ENCODE results near the gene GLB1L2.
"Not testable (repeated sequence)": the region's sequence is repeated elsewhere in the genome, so short reads cannot be mapped to it uniquely, and the experiment has no call there.

Gene GLB1L2, protein sequence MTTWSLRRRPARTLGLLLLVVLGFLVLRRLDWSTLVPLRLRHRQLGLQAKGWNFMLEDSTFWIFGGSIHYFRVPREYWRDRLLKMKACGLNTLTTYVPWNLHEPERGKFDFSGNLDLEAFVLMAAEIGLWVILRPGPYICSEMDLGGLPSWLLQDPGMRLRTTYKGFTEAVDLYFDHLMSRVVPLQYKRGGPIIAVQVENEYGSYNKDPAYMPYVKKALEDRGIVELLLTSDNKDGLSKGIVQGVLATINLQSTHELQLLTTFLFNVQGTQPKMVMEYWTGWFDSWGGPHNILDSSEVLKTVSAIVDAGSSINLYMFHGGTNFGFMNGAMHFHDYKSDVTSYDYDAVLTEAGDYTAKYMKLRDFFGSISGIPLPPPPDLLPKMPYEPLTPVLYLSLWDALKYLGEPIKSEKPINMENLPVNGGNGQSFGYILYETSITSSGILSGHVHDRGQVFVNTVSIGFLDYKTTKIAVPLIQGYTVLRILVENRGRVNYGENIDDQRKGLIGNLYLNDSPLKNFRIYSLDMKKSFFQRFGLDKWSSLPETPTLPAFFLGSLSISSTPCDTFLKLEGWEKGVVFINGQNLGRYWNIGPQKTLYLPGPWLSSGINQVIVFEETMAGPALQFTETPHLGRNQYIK

GRCh38 chr11:134331354-134332188, at the start of gene GLB1L2:
GLB1L2 (plus strand) TSS chr11:134331988; CDS start chr11:134332062, 74 bp downstream.
- DNase-seq (ENCODE audit: low spot score), result peak; percentile 86

GRCh38 chr11:134282121-134283045, 49.4 kb upstream of the GLB1L2 start:
- no peak for DNase-seq (ENCODE audit: low spot score)

- DNase-seq (ENCODE audit: low spot score), result no peak
These were observed 48.1 kb upstream of the GLB1L2 start for GRCh38 chr11:134283461-134284230.

GRCh38 chr11:134284349-134284748, 47.4 kb upstream of the GLB1L2 start:
- DNase-seq (ENCODE audit: low spot score), result not testable (repeated sequence)

GRCh38 chr11:134287561-134287960, 44.2 kb upstream of the GLB1L2 start:
- no peak for DNase-seq (ENCODE audit: low spot score)

GRCh38 chr11:134288486-134288885, 43.3 kb upstream of the GLB1L2 start:
- DNase-seq (ENCODE audit: low spot score), result no peak

DNA sequence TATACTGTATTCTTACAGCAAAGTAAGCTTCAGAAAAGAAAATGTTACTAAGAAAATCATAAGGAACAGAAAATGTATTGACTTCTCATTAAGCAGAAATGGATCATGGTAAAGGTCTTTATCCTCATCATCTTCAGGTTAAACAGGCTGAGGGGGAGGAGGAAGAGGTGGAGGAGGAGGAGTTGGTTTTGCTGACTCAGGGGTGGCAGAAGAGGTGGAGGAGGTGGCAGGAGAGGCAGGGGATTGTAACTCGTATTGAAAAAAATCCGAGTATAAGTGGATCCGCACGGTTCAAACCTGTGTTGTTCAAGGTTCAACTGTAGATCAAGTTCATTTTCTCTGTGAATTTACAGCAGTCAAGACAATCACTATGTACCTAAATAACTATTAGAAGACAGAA, 42.6 kb upstream of the GLB1L2 start:
- DNase-seq (ENCODE audit: low spot score), result no peak

DNA sequence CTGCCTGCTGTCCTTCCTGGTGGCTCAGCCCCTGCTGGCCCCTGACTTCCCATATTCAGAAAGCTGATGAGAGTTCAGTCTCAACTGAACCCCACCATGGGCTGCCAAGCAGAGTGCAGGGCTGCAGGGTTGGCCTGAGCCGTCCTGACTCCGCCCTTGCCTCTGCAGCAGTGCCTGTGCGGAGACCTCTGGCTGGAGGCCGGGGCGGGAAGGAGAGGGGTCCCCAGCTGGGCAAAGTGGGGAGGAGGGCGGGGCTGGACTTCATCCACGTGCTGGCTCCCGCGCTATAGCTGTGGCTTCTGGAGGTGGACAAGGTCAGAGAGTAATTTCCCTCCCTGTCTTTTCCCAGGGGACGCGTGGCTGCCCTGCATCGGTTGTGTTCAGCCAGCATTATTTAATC, 42.0 kb upstream of the GLB1L2 start:
- no peak for DNase-seq (ENCODE audit: low spot score)

GRCh38 chr11:134290646-134291045, 41.1 kb upstream of the GLB1L2 start:
- no peak for DNase-seq (ENCODE audit: low spot score)

DNA sequence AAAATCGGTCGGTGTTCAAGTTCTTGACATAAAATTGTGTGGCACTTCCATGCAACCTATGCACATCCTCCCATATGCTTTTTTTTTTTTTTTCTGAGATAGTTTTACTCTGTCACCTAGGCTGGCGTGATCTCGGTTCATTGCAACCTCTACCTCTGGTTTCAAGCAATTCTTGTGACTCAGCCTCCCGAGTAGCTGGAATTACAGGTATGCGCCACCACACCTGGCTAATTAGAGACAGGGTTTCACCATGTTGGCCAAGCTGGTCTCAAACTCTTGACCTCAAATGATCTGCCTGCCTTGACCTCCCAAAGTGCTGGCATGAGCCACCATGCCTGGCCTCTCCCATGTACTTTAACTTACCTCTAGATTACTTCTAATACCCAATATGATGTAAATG, 40.6 kb upstream of the GLB1L2 start:
- DNase-seq (ENCODE audit: low spot score), result no peak

DNA sequence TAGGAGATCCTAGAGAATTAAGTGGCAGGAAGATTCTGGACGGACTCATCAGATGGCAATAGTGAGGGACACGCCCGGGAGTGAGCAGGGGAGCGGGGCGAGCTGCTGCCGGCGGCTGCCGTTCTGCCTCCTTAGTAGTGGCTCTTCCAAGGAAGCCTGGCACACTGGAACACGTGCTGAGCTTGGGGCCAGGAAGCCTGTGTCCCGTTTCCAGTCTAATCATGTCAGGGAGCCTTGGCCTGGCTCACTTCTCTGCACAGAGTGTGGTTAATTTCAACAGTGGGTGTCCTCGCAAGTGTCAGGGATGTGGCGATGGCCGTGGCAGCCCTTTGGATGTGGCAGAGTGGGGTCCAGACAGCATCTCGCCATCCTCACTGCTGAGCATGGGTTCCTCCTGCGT, 39.1 kb upstream of the GLB1L2 start:
- DNase-seq (ENCODE audit: low spot score), result no peak

DNA sequence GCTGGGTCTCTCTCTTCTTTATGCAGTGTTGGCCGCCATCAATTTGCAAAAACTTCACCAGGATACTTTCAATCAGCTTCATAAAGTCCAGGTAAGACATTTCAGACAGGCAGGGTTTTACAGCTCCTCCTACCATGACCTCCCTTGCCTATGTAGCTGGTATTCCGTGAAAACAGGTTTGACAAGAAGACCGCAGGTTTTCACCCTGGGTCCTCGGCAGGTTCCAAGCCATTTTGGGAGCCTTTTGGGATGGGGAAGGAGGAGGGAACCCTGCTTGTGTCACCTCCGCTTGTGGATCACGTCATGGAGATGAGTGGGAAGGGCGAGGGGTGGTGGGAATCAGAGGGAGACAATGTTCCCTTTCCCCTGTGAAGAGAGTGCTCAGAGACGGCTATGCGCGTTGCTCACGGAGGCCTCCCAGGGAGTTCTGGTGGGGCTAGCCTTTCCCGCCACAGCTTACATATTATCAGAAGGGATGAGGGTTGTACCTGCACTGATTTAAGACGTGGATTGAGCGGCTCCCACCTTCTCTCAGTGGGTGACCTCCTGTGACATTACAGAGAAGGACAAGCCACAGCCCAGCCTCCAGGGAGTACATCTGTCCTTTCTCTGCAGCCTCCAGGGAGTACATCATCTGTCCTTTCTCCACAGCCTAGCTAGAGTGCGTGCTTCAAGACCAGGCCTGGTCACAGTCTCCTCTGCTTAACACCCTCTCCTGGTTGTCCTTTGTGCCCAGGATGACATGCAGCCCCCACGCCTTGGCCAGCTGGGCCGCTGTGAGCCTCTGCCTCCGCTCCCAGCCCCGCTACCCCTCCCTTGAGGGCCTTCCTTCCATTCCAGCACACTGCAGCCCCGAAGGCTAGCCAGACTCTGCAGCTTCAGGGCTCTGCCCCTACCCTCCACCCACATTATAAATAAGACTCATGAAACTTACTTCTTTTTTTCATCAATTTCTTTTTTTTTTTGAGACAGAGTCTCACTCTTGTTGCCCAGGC, 38.4 kb upstream of the GLB1L2 start:
- no peak for DNase-seq (ENCODE audit: low spot score)

- DNase-seq (ENCODE audit: low spot score), result no peak
These were observed 37.1 kb upstream of the GLB1L2 start for GRCh38 chr11:134294664-134295063.

GRCh38 chr11:134312223-134312622, 19.6 kb upstream of the GLB1L2 start:
- DNase-seq (ENCODE audit: low spot score), result no peak

GRCh38 chr11:134312807-134313206, 19.0 kb upstream of the GLB1L2 start:
- no peak for DNase-seq (ENCODE audit: low spot score)

DNA sequence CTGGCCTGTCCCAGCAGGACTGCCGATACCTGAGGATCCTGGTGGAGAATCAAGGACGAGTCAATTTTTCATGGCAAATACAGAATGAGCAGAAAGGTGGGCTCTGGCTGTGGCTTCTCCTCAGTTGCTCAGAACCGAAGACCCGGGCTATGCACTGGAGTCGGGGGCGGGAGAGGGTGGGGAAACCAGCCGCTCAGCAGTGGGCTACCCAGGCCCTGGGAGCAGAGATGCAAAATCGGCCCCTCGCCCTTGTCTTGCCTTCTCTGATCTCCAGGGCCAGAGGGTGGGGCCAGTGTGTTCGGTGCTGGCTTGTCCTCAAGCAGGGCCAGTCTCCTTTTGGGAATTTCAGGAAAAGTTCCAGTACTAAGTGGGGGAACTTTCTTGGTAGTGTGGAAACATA, 18.4 kb upstream of the GLB1L2 start:
- DNase-seq (ENCODE audit: low spot score), result no peak

DNA sequence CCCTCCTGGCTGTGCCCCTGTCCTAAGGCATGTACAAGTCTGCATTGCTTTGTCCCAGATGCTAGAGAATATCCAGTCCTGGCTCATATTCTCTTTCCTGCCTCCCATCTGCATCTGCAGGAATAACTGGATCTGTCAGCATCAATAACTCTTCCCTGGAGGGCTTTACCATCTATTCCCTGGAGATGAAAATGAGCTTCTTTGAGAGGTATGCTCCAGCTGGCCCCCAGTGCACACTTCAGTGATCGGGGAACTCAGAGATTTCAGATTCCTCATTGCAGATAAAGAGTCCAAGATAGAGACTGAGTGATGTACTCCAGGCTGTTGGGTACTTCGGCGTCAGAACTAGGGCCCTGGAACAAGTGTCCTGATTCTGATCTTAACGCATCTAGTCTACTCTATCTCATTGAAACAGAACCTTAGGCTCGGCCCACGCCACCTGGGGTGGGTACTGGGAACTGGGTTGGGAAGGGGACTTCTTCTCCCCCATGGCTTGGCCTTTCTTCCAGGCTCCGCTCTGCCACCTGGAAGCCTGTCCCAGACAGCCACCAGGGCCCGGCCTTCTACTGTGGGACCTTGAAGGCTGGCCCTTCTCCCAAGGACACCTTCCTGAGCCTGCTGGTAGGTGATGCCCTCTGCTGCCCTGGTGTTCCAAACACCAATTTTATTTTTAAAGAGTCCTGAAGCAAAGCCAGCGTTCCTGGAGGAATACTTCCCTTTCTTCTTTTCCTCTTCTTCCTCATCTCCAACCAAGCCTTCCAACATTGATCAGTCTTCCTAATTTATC, 17.8 kb upstream of the GLB1L2 start:
- DNase-seq (ENCODE audit: low spot score), result no peak

GRCh38 chr11:134317103-134317502, 14.7 kb upstream of the GLB1L2 start:
- DNase-seq (ENCODE audit: low spot score), result no peak

- DNase-seq (ENCODE audit: low spot score), result not testable (repeated sequence)
These were observed 10.4 kb upstream of the GLB1L2 start for GRCh38 chr11:134321373-134321772.

Data from COLO829 (cell line).